Measurements from ENCODE around the gene ZNF469. TPM values are rescaled to one million over a fixed set of nuclear protein-coding genes. Genes with fewer than 3 reads are reported as not detected.

The ZNF469 gene
- total RNA-seq, 3 donors from 2014 or later (not counting 1 experiment from before 2014, with no cell fraction given) = 4.5 to 5.8 (median 4.9) TPM

- Histone ChIP-seq H3K27me3 (ENCODE audit: control insufficient read depth, insufficient read depth, low read length) (no peaks in the 10 kb centered on the region), H3K4me3 (ENCODE audit: low read length) (no peak overlapping the region), H3K9me3 (ENCODE audit: control insufficient read depth, insufficient read depth, low read length) (no peaks in the 10 kb centered on the region), H3K36me3 (ENCODE audit: control insufficient read depth, insufficient read depth, low read length) (no peaks in the 10 kb centered on the region), H3K27ac (ENCODE audit: low read length) (no peak overlapping the region), H3K4me1 (ENCODE audit: control insufficient read depth, insufficient read depth, low read length) (peaks cover 8% of the 10 kb centered on the region)
- TF ChIP-seq, protein P1, sequence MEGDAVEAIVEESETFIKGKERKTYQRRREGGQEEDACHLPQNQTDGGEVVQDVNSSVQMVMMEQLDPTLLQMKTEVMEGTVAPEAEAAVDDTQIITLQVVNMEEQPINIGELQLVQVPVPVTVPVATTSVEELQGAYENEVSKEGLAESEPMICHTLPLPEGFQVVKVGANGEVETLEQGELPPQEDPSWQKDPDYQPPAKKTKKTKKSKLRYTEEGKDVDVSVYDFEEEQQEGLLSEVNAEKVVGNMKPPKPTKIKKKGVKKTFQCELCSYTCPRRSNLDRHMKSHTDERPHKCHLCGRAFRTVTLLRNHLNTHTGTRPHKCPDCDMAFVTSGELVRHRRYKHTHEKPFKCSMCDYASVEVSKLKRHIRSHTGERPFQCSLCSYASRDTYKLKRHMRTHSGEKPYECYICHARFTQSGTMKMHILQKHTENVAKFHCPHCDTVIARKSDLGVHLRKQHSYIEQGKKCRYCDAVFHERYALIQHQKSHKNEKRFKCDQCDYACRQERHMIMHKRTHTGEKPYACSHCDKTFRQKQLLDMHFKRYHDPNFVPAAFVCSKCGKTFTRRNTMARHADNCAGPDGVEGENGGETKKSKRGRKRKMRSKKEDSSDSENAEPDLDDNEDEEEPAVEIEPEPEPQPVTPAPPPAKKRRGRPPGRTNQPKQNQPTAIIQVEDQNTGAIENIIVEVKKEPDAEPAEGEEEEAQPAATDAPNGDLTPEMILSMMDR (IDR thresholded peaks at IDR 0.05) = no peak
- H3K27ac Mint-ChIP-seq = no peak overlapping the region
- ATAC-seq (no peak), DNase-seq (no peak)
- H3K4me3 Mint-ChIP-seq = no peak overlapping the region
- intact Hi-C loops (cut with micrococcal nuclease) = no loop called here
- peaks cover 0 to 3% of the 10 kb centered on the region in 2 donors for H3K27me3 Mint-ChIP-seq (ENCODE audit: low read depth in 2 of 2)
- no peaks in the 10 kb centered on the region for H3K36me3 Mint-ChIP-seq
- peaks cover 0 to 13% of the 10 kb centered on the region in 2 donors for H3K4me1 Mint-ChIP-seq
- WGBS (ENCODE audit: insufficient coverage) = 87% methylated on average over 23 of the region's 23 CpGs
- H3K9me3 Mint-ChIP-seq = no peaks in the 10 kb centered on the region
These were observed 30.2 kb upstream of the ZNF469 start for GRCh38 chr16:88352261-88353200.

- Mint-ChIP-seq H3K27ac (no peak overlapping the region), H3K27me3 (ENCODE audit: low read depth in 2 of 2) (peaks cover 0 to 3% of the 10 kb centered on the region in 2 donors), H3K4me3 (no peak overlapping the region), H3K9me3 (no peaks in the 10 kb centered on the region), H3K36me3 (no peaks in the 10 kb centered on the region), H3K4me1 (peaks cover 0 to 9% of the 10 kb centered on the region in 2 donors)
- Histone ChIP-seq H3K4me3 (ENCODE audit: low read length) (no peak overlapping the region), H3K4me1 (ENCODE audit: control insufficient read depth, insufficient read depth, low read length) (peaks cover 2% of the 10 kb centered on the region), H3K27ac (ENCODE audit: low read length) (no peak overlapping the region), H3K27me3 (ENCODE audit: control insufficient read depth, insufficient read depth, low read length) (no peaks in the 10 kb centered on the region), H3K36me3 (ENCODE audit: control insufficient read depth, insufficient read depth, low read length) (no peaks in the 10 kb centered on the region), H3K9me3 (ENCODE audit: control insufficient read depth, insufficient read depth, low read length) (no peaks in the 10 kb centered on the region)
- intact Hi-C loops (cut with micrococcal nuclease) = no loop called here
- WGBS (ENCODE audit: insufficient coverage) = 90% methylated on average over 22 of the region's 22 CpGs
- TF ChIP-seq, protein P1 (IDR thresholded peaks at IDR 0.05) = no peak
- DNase-seq = no peak
- no peak for ATAC-seq
These were observed 29.5 kb upstream of the ZNF469 start for GRCh38 chr16:88353232-88353631.

GRCh38 chr16:88353691-88354090, 29.1 kb upstream of the ZNF469 start:
- Mint-ChIP-seq H3K4me1 (peaks cover 0 to 7% of the 10 kb centered on the region in 2 donors), H3K4me3 (no peak overlapping the region), H3K36me3 (no peaks in the 10 kb centered on the region), H3K27ac (no peak overlapping the region), H3K27me3 (ENCODE audit: low read depth in 2 of 2) (peaks cover 0 to 3% of the 10 kb centered on the region in 2 donors), H3K9me3 (no peaks in the 10 kb centered on the region)
- TF ChIP-seq, protein P1 (IDR thresholded peaks at IDR 0.05) = no peak
- H3K36me3 ChIP-seq (ENCODE audit: control insufficient read depth, insufficient read depth, low read length) = no peaks in the 10 kb centered on the region
- H3K4me1 ChIP-seq (ENCODE audit: control insufficient read depth, insufficient read depth, low read length) = no peaks in the 10 kb centered on the region
- H3K27ac ChIP-seq (ENCODE audit: low read length) = no peak overlapping the region
- WGBS (ENCODE audit: insufficient coverage) = 83% methylated on average over 12 of the region's 12 CpGs
- H3K4me3 ChIP-seq (ENCODE audit: low read length) = no peak overlapping the region
- H3K27me3 ChIP-seq (ENCODE audit: control insufficient read depth, insufficient read depth, low read length) = no peaks in the 10 kb centered on the region
- DNase-seq = no peak
- ATAC-seq = no peak
- H3K9me3 ChIP-seq (ENCODE audit: control insufficient read depth, insufficient read depth, low read length) = no peaks in the 10 kb centered on the region
- intact Hi-C loops (cut with micrococcal nuclease) = no loop called here

Data from natural killer cell (primary cell).